Measurements from ENCODE around the gene VSIG4.

Gene VSIG4

DNA sequence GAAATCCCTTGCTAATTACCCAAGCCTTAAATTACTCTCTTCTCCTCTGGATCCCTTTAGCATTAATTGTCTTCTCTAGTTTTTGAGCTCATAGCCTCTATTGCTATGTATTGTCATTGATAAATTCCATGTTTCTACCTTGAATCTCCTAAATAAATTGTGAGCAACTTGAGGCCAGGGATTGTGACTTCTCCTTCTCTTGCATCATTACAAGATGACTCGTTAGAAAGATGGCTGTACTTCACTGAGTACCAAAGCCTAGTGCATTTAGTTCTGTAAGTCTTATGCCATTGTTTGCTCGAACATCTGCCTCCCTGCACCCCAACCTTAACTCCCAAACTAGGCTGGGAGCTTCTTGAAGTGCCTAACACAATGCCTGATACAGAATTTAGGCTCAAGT lies 15.3 kb downstream of the VSIG4 start:
- no peak overlapping the region for H3K4me3 ChIP-seq (ENCODE audit: low read depth, low read length)
- no peak for TF ChIP-seq CTCF (IDR thresholded peaks at IDR 0.05; ENCODE audit: borderline replicate concordance, insufficient read depth, low read depth, low read length)

DNA sequence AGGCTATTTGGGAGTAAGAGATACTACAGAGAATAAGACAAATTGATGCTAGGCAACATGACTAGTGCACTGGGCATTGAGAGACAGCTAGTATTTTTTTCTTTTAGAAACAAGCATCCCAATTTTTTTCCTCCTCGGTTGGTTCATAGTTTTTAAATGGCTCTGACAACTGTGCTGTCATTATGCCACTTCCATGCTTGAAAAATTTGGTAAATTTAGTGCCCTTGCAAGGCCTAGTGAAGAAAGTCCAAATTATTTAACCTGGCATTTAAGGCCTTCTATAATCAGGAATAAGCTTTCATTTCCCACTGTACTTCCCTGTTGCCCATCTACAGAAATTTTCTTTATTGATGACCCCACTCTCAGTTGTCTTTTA lies 15.8 kb downstream of the VSIG4 start:
- H3K4me3 ChIP-seq (ENCODE audit: low read depth, low read length): no peak overlapping the region
- no peak for TF ChIP-seq CTCF (IDR thresholded peaks at IDR 0.05; ENCODE audit: borderline replicate concordance, insufficient read depth, low read depth, low read length)

- H3K4me3 ChIP-seq (ENCODE audit: low read depth, low read length): no peak overlapping the region
- TF ChIP-seq CTCF (IDR thresholded peaks at IDR 0.05; ENCODE audit: borderline replicate concordance, insufficient read depth, low read depth, low read length): no peak
Observed at GRCh38 chrX:66023385-66024091, 16.3 kb downstream of the VSIG4 start.

GRCh38 chrX:66022632-66023384 lies 17.1 kb downstream of the VSIG4 start:
- H3K4me3 ChIP-seq (ENCODE audit: low read depth, low read length): no peak overlapping the region
- TF ChIP-seq CTCF (IDR thresholded peaks at IDR 0.05; ENCODE audit: borderline replicate concordance, insufficient read depth, low read depth, low read length): peak; percentile 41; the same call in 1 of the 2 replicates

DNA sequence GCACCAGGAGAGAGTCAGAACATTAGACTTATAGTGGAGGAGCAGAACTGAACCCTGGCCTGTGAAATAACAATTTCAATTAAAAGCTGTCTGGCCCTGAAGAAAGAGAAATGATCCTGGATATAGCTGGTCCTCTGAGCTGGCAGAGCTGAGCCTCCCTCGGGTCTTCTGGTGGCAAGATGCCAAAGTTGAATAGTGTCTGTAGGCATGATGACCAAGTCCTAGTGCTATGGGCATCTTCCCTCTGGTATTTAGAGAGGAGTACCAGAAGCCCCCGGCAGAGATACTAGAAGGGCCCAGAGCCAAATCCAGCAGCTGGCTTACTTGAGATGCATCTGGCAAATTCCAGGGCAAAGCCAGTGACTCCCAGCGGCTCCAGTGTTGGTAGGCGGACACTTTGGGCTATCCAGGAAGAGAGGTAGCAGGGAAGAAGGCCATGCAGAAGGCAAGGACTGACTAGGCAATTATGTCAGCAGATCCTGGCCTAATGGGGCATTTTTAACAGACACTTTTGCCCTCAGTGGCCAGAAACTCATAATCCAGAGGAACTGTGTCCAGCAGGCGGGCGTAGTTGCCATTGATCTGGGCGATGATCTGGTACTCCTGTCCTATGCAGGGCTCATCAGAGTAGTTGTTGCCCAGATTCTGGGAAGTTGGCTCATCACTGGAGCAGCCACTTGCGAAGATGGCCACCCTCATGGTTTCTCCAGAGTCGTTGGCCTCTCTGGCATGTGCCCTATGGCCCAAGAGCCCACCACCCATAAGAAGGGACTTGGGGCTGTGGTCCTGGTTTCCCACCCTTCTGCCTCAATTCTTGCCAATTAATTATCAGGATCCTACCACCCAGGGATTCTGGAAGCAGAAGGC lies 17.9 kb downstream of the VSIG4 start:
- H3K4me3 ChIP-seq (ENCODE audit: low read depth, low read length): no peak overlapping the region
- TF ChIP-seq CTCF (IDR thresholded peaks at IDR 0.05; ENCODE audit: borderline replicate concordance, insufficient read depth, low read depth, low read length): no peak

- H3K4me3 ChIP-seq (ENCODE audit: low read depth, low read length): no peak overlapping the region
- TF ChIP-seq CTCF (IDR thresholded peaks at IDR 0.05; ENCODE audit: borderline replicate concordance, insufficient read depth, low read depth, low read length): no peak
Observed at GRCh38 chrX:66021401-66021764, 18.5 kb downstream of the VSIG4 start.
